Thyroid gland (tissue), 4 donors: ENCODE results near the gene TMEM236.

Experiments used
- CTCF ChIP-seq, 6 experiments: fragments of 200-600 bp in 3 of 6; fragments of 450-650 bp in 3 of 6; sonication (generic) in 3 of 6; IDR thresholded peaks; one replicate each; pipeline ENCODE4 v1.5.1; 2016 to 2019; ENCODE audit warnings: antibody characterized with exemption in 6 of 6, mild to moderate bottlenecking in 2 of 6, inconsistent platforms in 1 of 6, moderate library complexity in 1 of 6
- POLR2A ChIP-seq, 2 donors: fragments of 450-650 bp; IDR thresholded peaks; one replicate each; pipeline ENCODE4 v1.6.1; 2017; ENCODE audit warnings: antibody characterized with exemption in 2 of 2, mild to moderate bottlenecking in 2 of 2, moderate library complexity in 1 of 2

GRCh38 chr10:17708821-17709220 lies 43.2 kb upstream of the TMEM236 start:
- TF ChIP-seq CTCF (IDR thresholded peaks at IDR 0.05) (no peak), POLR2A (IDR thresholded peaks at IDR 0.05) (no peak)
